H1 (cell line): ENCODE data around the gene MAFF. TPM values are rescaled to one million over a fixed set of nuclear protein-coding genes. Genes with fewer than 3 reads are reported as not detected.
A peak's percentile ranks its signal among the peaks of the same experiment; 100 is the strongest.

Experiments used
- CTCF ChIA-PET: fragments of 300-600 bp; sonication (Branson Sonifier 250); formaldehyde crosslinking; loops from one replicate; lab custom pipeline; 2021; ENCODE audit not compliant: partially characterized antibody; lab: Charles Lee
- POLR2A ChIA-PET: fragments of 300-600 bp; sonication (Branson Sonifier 250); formaldehyde crosslinking; loops from one replicate; lab custom pipeline; 2021; ENCODE audit warnings: inconsistent platforms; ENCODE audit not compliant: partially characterized antibody; lab: Charles Lee
- DNase-seq, 2 experiments: peaks; one replicate each; pipeline versions ENCODE4 v3.0.0 to v3.0.0-alpha.2; 2010 to 2022; ENCODE audit warnings: low spot score in 2 of 2, low read depth in 1 of 2, mixed read lengths in 1 of 2
- FAIRE-seq: peaks from 2 replicates; lab custom pipeline; 2011; peaks lifted over from hg19 to GRCh38; lab: Jason Lieb, UNC
- H2AFZ ChIP-seq: 2 replicates; pipeline ENCODE4 v1.8.1; 2012; ENCODE audit warnings: low read length, inconsistent platforms
- H2AK5ac ChIP-seq: 2 replicates; pipeline ENCODE4 v1.6.1; 2013; ENCODE audit warnings: low read depth, low read length
- H2BK120ac ChIP-seq: replicated peaks from 2 replicates; pipeline ENCODE3; 2013; ENCODE audit warnings: low read depth, low read length, inconsistent platforms
- H2BK12ac ChIP-seq: 2 replicates; pipeline ENCODE4 v1.6.1; 2013; ENCODE audit warnings: low read depth, low read length
- H2BK15ac ChIP-seq: 2 replicates; pipeline ENCODE4 v1.6.1; 2013; ENCODE audit warnings: low read length
- H2BK20ac ChIP-seq: 2 replicates; pipeline ENCODE4 v1.6.1; 2013; ENCODE audit warnings: low read length
- H2BK5ac ChIP-seq: 2 replicates; pipeline ENCODE4 v1.6.1; 2013; ENCODE audit warnings: low read depth, low read length
- H3K14ac ChIP-seq: 2 replicates; pipeline ENCODE4 v1.6.1; 2013; ENCODE audit warnings: inconsistent platforms; ENCODE audit not compliant: insufficient read length
- H3K18ac ChIP-seq: 2 replicates; pipeline ENCODE4 v1.6.1; 2013; ENCODE audit warnings: low read length; ENCODE audit errors: extremely low read depth
- H3K23ac ChIP-seq: 2 replicates; pipeline ENCODE4 v1.6.1; 2013; ENCODE audit warnings: inconsistent platforms; ENCODE audit not compliant: insufficient read length
- H3K23me2 ChIP-seq: 2 replicates; pipeline ENCODE4 v1.6.1; 2013; ENCODE audit warnings: low read depth, low read length
- H3K27ac ChIP-seq: 2 replicates; pipeline ENCODE4 v1.6.1; 2011; ENCODE audit warnings: low read depth, low read length, inconsistent platforms
- H3K27me3 ChIP-seq, 4 experiments: replicated peaks in 1 of 4; 1 replicate in 1 of 4; 2 replicates in 3 of 4; pipeline versions ENCODE4 v1.6.1 to v1.8.1; 2011 to 2013; ENCODE audit warnings: low read length in 3 of 4, mild to moderate bottlenecking in 3 of 4, inconsistent platforms in 2 of 4, mixed read lengths in 2 of 4, moderate library complexity in 1 of 4; ENCODE audit not compliant: control insufficient read depth in 3 of 4, insufficient read depth in 3 of 4; ENCODE audit errors: extremely low read depth in 1 of 4
- H3K36me3 ChIP-seq, 4 experiments: 2 replicates each; pipeline versions ENCODE4 v1.6.1 to v1.8.1; 2011 to 2013; ENCODE audit warnings: mild to moderate bottlenecking in 4 of 4, low read length in 3 of 4, moderate library complexity in 2 of 4, control low read depth in 1 of 4, inconsistent platforms in 1 of 4; ENCODE audit not compliant: insufficient read depth in 4 of 4, control insufficient read depth in 2 of 4
- H3K4ac ChIP-seq: replicated peaks from 2 replicates; pipeline ENCODE3; 2013; ENCODE audit warnings: low read length, low read depth, mixed read lengths, inconsistent platforms; ENCODE audit not compliant: insufficient read length
- H3K4me1 ChIP-seq, 4 experiments: replicated peaks in 1 of 4; 1 replicate in 1 of 4; 2 replicates in 3 of 4; pipeline versions ENCODE4 v1.6.1 to v1.8.1; 2011 to 2013; ENCODE audit warnings: low read length in 3 of 4, inconsistent platforms in 2 of 4, mixed read lengths in 1 of 4; ENCODE audit not compliant: insufficient read depth in 4 of 4, control insufficient read depth in 3 of 4
- H3K4me2 ChIP-seq, 2 experiments: 2 replicates each; pipeline versions ENCODE4 v1.6.1 to v1.8.1; 2011 to 2013; ENCODE audit warnings: low read depth in 2 of 2, low read length in 2 of 2, control low read depth in 1 of 2, inconsistent platforms in 1 of 2, mild to moderate bottlenecking in 1 of 2; ENCODE audit not compliant: insufficient read depth in 1 of 2
- H3K4me3 ChIP-seq, 4 experiments: fragments of 200-600, 300-600 bp in 1 of 4; sonication (generic), shearing (Covaris generic), sonication (Bioruptor Twin) in 1 of 4; 2 replicates each; pipeline versions ENCODE4 v1.5.1 to v1.8.1; 2011 to 2016; ENCODE audit warnings: low read length in 4 of 4, low read depth in 3 of 4, control low read depth in 2 of 4, inconsistent platforms in 2 of 4, mild to moderate bottlenecking in 2 of 4, mixed read lengths in 1 of 4, moderate library complexity in 1 of 4; ENCODE audit not compliant: insufficient read depth in 2 of 4; ENCODE audit errors: extremely low read depth in 1 of 4
- H3K56ac ChIP-seq: replicated peaks from 2 replicates; pipeline ENCODE3; 2013; ENCODE audit warnings: low read depth, mild to moderate bottlenecking, mixed read lengths, low read length, inconsistent platforms; ENCODE audit not compliant: insufficient read length
- H3K79me1 ChIP-seq: 2 replicates; pipeline ENCODE4 v1.6.1; 2013; ENCODE audit warnings: low read depth, low read length, control low read depth
- H3K79me2 ChIP-seq, 2 experiments: 2 replicates each; pipeline versions ENCODE4 v1.6.1 to v1.8.1; 2012 to 2013; ENCODE audit warnings: low read length in 2 of 2, mild to moderate bottlenecking in 2 of 2, inconsistent platforms in 1 of 2; ENCODE audit not compliant: insufficient read depth in 2 of 2, control insufficient read depth in 1 of 2
- H3K9ac ChIP-seq, 4 experiments: replicated peaks in 1 of 4; 1 replicate in 1 of 4; 2 replicates in 3 of 4; pipeline versions ENCODE4 v1.6.1 to v1.8.1; 2011 to 2013; ENCODE audit warnings: low read depth in 3 of 4, low read length in 3 of 4, control low read depth in 2 of 4, mild to moderate bottlenecking in 2 of 4, moderate library complexity in 2 of 4, inconsistent platforms in 1 of 4; ENCODE audit errors: extremely low read depth in 1 of 4
- H3K9me3 ChIP-seq, 2 experiments: 2 replicates each; pipeline versions ENCODE4 v1.6.1 to v1.8.1; 2012 to 2013; ENCODE audit warnings: mild to moderate bottlenecking in 2 of 2, moderate library complexity in 2 of 2, control low read depth in 1 of 2, inconsistent platforms in 1 of 2, low read depth in 1 of 2, low read length in 1 of 2, mixed read lengths in 1 of 2; ENCODE audit not compliant: insufficient read depth in 2 of 2
- H4K20me1 ChIP-seq, 2 experiments: replicated peaks in 1 of 2; 2 replicates each; pipeline versions ENCODE3 to v1.8.1; 2011 to 2013; ENCODE audit warnings: inconsistent platforms in 2 of 2, low read length in 2 of 2, mild to moderate bottlenecking in 1 of 2; ENCODE audit not compliant: insufficient read depth in 2 of 2, control insufficient read depth in 1 of 2
- H4K5ac ChIP-seq: 2 replicates; pipeline ENCODE4 v1.6.1; 2013; ENCODE audit warnings: low read length, low read depth, mixed read lengths, inconsistent platforms; ENCODE audit not compliant: insufficient read length
- H4K8ac ChIP-seq: 2 replicates; pipeline ENCODE4 v1.8.0; 2013; ENCODE audit warnings: mild to moderate bottlenecking, moderate library complexity, low read length, inconsistent platforms; ENCODE audit not compliant: insufficient read depth; ENCODE audit errors: extremely low read depth
- H4K91ac ChIP-seq: replicated peaks from 2 replicates; pipeline ENCODE3; 2013; ENCODE audit warnings: low read length, mixed read lengths, inconsistent platforms; ENCODE audit not compliant: insufficient read length
- KDM5A ChIP-seq: fragments of 200-600 bp; IDR thresholded peaks from 2 replicates; pipeline ENCODE4 v1.7.1; 2012; ENCODE audit warnings: mild to moderate bottlenecking, low read length, inconsistent platforms, mixed read lengths
- POLR2A ChIP-seq, 2 experiments: IDR thresholded peaks; 1 replicate in 1 of 2; 2 replicates in 1 of 2; pipeline ENCODE4 v1.6.1; 2011; ENCODE audit warnings: low read depth in 2 of 2, low read length in 2 of 2, mild to moderate bottlenecking in 2 of 2; ENCODE audit errors: control extremely low read depth in 1 of 2
- whole genome bisulfite sequencing, 2 experiments: shearing (Covaris generic) in 1 of 2; methylation state at CpG; one replicate each; pipeline versions ENCODE4 v1.1.6 to v1.1.7; 2013 to 2015; ENCODE audit warnings: low lambda C conversion rate in 2 of 2, mixed read lengths in 2 of 2, inconsistent platforms in 1 of 2, low coverage in 1 of 2, missing lambda C conversion rate in 1 of 2; ENCODE audit not compliant: insufficient replicate concordance in 2 of 2, insufficient coverage in 1 of 2, insufficient read length in 1 of 2; ENCODE audit errors: extremely low coverage in 1 of 2, missing lambda C conversion rate in 1 of 2; 5-methylcytosine and 5-hydroxymethylcytosine counted together
- polyA plus RNA-seq, 7 experiments: library from polyadenylated mRNA; depleted of rRNA in 3 of 7; stranded (reverse) in 5 of 7; unstranded in 2 of 7; fragments of >200 nt in 5 of 7; fragments of 200-250 nt in 2 of 7; gene quantifications; 1 replicate in 5 of 7; 2 replicates in 1 of 7; 4 replicates in 1 of 7; pipeline versions ENCODE4 v1.2.1 to v1.2.3, GENCODE V29; 2011 to 2013; ENCODE audit warnings: missing spikeins in 2 of 7, mixed read lengths in 2 of 7
- total RNA-seq: library from RNA; stranded (reverse); fragmentation: NEBNext Ultra II Directional; extraction: Animal tissue kit (Norgen Biotek cat#: 25700); gene quantifications from 2 replicates; pipeline ENCODE4 v1.2.1, GENCODE V29; 2021

Gene MAFF
- total and polyA plus RNA-seq, 2 of the 8 experiments (the other 6 are each of a cell fraction or from before 2014, with no cell fraction given), result 1.5 to 6.3 TPM

DNA sequence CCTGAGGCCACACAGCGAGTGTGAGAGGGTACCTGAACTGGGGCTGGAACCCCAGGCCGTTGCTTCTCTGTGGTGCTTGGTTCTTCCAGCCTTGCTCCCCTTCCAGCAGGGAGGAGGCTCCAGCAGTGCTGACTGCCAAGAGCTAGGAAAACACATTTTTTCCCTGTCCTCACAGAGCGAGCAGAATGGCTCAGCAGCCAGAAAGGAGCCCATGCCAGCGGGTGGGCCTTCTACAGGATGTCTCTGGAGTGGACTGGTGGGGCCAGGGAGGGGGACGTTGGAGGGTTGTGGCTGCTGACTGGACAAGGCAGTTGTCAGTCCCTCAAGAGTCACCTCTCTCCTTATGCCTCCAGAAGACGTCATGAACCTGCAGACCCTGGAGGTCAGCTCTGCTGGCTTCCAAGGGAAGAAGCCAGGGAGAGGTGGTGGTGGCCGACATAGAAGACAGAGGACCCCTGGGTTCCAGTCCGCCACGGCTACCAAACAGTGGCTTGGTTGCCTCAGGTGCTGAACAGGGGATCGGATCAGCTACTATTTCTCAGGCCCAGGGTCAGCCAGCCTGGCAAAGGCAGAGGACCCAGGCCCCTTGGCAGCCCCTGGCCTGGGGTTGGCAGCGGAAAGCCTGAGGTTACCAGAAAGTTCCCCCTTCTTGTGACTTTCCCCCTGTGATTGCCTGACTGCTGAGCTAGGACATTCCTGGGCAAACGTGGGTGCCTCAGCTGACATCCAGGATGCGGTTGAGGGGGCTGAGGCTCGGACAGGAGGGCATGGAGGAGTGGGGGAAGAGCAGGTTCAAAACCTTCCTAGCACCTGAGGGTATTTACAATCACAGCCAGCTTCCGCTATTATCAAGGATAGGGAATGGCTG lies 3.7 kb downstream of the MAFF start:
- ChIA-PET CTCF (interaction anchor here (0.6 to 2.8 kb wide), 7 partner anchors 9 to 342 kb away, joined by 3 to 12 read pairs (median 5); no protein-coding TSS in a partner anchor), POLR2A (interaction anchor here (1.1 to 6.6 kb wide), 3 partner anchors 9 to 61 kb away, joined by 3 to 65 read pairs (median 4); no protein-coding TSS in a partner anchor)
- Histone ChIP-seq H4K91ac (no peak overlapping the region), H3K18ac (no peak overlapping the region), H2BK12ac (no peak overlapping the region), H3K4me2 (no peak overlapping the region), H4K20me1 (peaks cover 7 to 12% of the 10 kb centered on the region in 2 experiments), H3K23me2 (peaks cover 17% of the 10 kb centered on the region), H2BK20ac (no peak overlapping the region), H2BK5ac (no peak overlapping the region), H4K5ac (no peak overlapping the region), H2BK120ac (no peak overlapping the region), H2AK5ac (no peak overlapping the region), H3K79me1 (no peaks in the 10 kb centered on the region), H3K4me3 (no peak overlapping the region), H3K36me3 (no peaks in the 10 kb centered on the region), H3K56ac (no peak overlapping the region), H3K14ac (no peak overlapping the region), H3K27ac (no peak overlapping the region), H3K9me3 (no peaks in the 10 kb centered on the region), H4K8ac (no peak overlapping the region), H2AFZ (no peak overlapping the region), H3K9ac (no peak overlapping the region), H3K23ac (no peak overlapping the region), H3K4me1 (peaks cover 0 to 10% (median 6%) of the 10 kb centered on the region in 4 experiments; a peak in 6 of 7 replicates), H2BK15ac (no peak overlapping the region), H3K27me3 (peaks cover 0 to 14% (median 11%) of the 10 kb centered on the region in 4 experiments; a peak in 5 of 7 replicates), H3K4ac (no peak overlapping the region), H3K79me2 (peaks cover 2 to 21% of the 10 kb centered on the region in 2 experiments; a peak in 2 of 4 replicates)
- DNase-seq (no peak), FAIRE-seq (no peak)
- 88% methylated on average over 15 of the region's 15 CpGs; no CpG with 5 or more reads in 1 of the 2 experiments for WGBS, 2 experiments
- TF ChIP-seq POLR2A (IDR thresholded peaks at IDR 0.05; ENCODE audit: control extremely low read depth in 1 of 2, low read depth in 2 of 2, low read length in 2 of 2), result 0 out of 3 replicates have a peak, but pooled peaks of 1 of the 2 experiments have one; percentile 20
- TF ChIP-seq KDM5A, result no peak
